ENCODE data around the gene PPP4R4.

PPP4R4 gene

GRCh38 chr14:94157197-94157596 is 16.9 kb upstream of the PPP4R4 start:
- Histone ChIP-seq H3K36me3 (ENCODE audit: control insufficient read depth, insufficient read depth, low read length) (no peaks in the 10 kb centered on the region), H3K27me3 (ENCODE audit: control insufficient read depth, insufficient read depth, low read length) (no peaks in the 10 kb centered on the region), H3K9ac (ENCODE audit: low read length) (no peak overlapping the region), H3K4me1 (ENCODE audit: control insufficient read depth, insufficient read depth, low read length) (no peaks in the 10 kb centered on the region), H3K27ac (ENCODE audit: low read depth, low read length) (no peak overlapping the region), H3K4me3 (ENCODE audit: low read length) (no peak overlapping the region)

DNA sequence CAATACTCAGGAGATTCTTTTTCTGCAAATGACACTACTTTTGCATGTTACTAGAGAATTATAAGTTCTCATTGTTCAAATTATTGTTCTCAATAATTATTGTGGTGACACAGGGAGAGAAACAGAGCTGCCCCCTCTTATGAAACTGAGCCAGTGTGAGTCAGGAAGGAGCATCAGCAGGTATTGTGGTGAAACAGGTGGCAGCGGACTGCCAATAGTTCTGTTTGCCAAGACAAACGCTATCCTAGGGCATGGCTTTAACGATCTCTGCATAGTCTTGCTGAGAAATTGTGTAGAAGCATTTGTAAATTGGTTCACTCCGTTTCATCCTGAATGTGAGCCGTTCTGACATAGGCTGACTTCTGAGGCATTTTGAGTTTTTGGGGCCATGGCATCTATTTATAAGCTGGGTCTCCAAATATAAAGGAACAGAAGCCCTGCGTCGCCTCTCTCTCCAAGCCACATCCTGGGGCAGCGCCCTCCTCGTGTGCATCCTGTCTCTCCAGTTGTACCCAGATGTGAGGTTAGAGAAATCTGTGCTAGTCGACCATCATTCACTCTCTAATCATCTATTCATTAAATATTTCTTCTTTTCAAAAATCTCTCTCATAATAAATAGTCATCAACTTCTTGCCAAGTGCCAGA is 15.8 kb upstream of the PPP4R4 start:
- Histone ChIP-seq H3K27me3 (ENCODE audit: control insufficient read depth, insufficient read depth, low read length) (no peaks in the 10 kb centered on the region), H3K4me3 (ENCODE audit: low read length) (no peak overlapping the region), H3K9ac (ENCODE audit: low read length) (no peak overlapping the region), H3K4me1 (ENCODE audit: control insufficient read depth, insufficient read depth, low read length) (no peaks in the 10 kb centered on the region), H3K27ac (ENCODE audit: low read depth, low read length) (no peak overlapping the region), H3K36me3 (ENCODE audit: control insufficient read depth, insufficient read depth, low read length) (no peaks in the 10 kb centered on the region)

DNA sequence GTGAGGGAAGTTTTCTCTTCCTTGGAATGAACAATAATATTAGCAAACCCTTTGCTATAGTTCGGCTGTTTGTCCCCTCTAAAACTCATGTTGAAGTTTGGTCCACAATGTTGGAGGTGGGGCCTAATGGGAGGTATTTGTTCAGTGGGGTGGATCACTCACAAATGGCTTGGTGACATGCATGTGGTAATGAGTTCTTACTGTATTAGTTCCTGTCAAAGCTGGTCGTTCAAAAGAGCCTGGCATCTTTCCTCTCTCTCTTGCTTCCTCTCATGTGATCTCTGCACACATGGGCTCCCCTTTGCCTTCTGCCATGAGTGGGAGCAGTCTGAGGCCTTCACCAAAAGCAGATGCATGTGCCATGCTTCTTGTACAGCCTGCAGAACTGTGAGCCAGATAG is 13.1 kb upstream of the PPP4R4 start:
- Histone ChIP-seq H3K4me1 (ENCODE audit: control insufficient read depth, insufficient read depth, low read length) (no peaks in the 10 kb centered on the region), H3K36me3 (ENCODE audit: control insufficient read depth, insufficient read depth, low read length) (no peaks in the 10 kb centered on the region), H3K4me3 (ENCODE audit: low read length) (no peak overlapping the region), H3K27ac (ENCODE audit: low read depth, low read length) (no peak overlapping the region), H3K27me3 (ENCODE audit: control insufficient read depth, insufficient read depth, low read length) (no peaks in the 10 kb centered on the region), H3K9ac (ENCODE audit: low read length) (no peak overlapping the region)

DNA sequence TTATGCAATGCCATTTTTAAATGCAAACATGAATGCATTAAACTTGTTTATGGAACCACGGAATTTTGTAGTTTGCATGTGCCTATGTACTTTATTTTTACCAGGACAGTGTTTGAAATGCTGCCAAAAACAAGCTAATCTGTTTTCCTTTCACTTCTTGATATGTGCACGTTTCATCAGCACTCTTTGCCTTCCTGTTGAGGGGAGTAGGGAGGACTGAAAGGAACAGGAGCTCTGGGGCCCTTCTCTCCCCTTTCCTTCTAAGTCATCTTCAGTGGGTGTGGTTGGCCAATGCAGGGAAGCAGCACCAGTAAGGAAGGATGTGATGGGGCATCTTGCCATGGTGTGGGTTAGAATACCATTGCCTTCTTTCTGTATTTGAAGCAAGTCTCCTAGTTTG is 12.1 kb upstream of the PPP4R4 start:
- Histone ChIP-seq H3K27ac (ENCODE audit: low read depth, low read length) (no peak overlapping the region), H3K4me1 (ENCODE audit: control insufficient read depth, insufficient read depth, low read length) (no peaks in the 10 kb centered on the region), H3K9ac (ENCODE audit: low read length) (no peak overlapping the region), H3K4me3 (ENCODE audit: low read length) (no peak overlapping the region), H3K27me3 (ENCODE audit: control insufficient read depth, insufficient read depth, low read length) (no peaks in the 10 kb centered on the region), H3K36me3 (ENCODE audit: control insufficient read depth, insufficient read depth, low read length) (no peaks in the 10 kb centered on the region)

DNA sequence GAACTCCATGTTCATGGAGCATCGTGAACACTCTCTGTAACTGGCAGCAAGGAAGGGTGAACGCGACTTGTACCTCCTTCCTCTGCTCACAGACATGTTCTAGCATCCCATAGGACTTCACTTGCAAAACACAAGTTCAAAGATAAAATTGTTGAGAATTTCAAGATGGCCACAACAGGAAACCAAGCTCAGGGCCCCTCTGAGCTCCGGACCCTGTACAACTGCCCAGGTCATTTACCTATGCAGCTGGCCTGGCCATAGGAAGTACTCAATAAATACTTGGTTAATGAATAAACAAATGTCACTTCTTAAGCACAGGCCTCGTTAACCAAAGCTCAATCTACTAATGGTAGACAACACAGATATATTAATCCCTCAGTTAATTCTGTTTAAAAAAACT is 11.7 kb upstream of the PPP4R4 start:
- Histone ChIP-seq H3K27ac (ENCODE audit: low read depth, low read length) (no peak overlapping the region), H3K4me1 (ENCODE audit: control insufficient read depth, insufficient read depth, low read length) (no peaks in the 10 kb centered on the region), H3K36me3 (ENCODE audit: control insufficient read depth, insufficient read depth, low read length) (no peaks in the 10 kb centered on the region), H3K4me3 (ENCODE audit: low read length) (no peak overlapping the region), H3K9ac (ENCODE audit: low read length) (no peak overlapping the region), H3K27me3 (ENCODE audit: control insufficient read depth, insufficient read depth, low read length) (no peaks in the 10 kb centered on the region)

- Histone ChIP-seq H3K27ac (ENCODE audit: low read depth, low read length) (no peak overlapping the region), H3K36me3 (ENCODE audit: control insufficient read depth, insufficient read depth, low read length) (no peaks in the 10 kb centered on the region)
These were observed 10.3 kb upstream of the PPP4R4 start for GRCh38 chr14:94163796-94164195.

DNA sequence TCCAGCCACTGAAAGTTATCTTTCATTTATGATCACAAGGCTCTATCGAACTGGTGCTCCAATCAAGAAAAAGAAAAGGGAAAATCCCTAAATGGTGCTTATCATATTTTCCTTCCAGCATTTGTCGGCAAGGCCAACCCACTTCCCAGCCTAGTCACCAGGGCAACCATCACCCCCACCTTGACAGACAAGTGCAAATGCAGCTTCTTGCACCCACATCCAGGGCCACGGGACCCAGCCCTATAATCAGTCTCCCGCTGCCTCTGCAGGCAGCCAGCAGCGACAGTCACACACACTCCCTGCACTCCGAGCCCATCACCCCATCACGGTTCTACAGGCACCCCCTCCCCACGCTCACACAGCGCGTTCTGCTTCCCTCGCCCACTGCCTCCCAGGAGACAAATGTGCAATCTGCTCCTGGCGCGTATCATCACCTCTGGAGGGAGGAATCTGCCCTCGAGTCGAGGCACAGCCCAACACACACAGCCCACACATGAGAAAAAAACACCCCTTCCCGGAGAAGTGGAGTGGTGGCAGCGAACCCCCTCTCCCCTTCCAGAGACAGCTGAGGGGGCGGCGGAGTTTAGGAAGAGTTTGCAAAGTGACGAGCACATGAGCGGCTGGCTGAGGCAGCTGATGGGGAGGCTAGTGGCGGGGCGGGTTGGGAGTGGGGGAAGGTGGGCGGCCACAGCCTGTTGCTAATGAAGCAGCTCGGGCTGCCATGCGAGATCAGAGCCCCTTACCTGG is 9.3 kb upstream of the PPP4R4 start:
- no peak overlapping the region for H3K27ac ChIP-seq (ENCODE audit: low read depth, low read length)
- no peaks in the 10 kb centered on the region for H3K27me3 ChIP-seq (ENCODE audit: control insufficient read depth, insufficient read depth, low read length)
- H3K4me1 ChIP-seq (ENCODE audit: control insufficient read depth, insufficient read depth, low read length) = no peaks in the 10 kb centered on the region
- no peak overlapping the region for H3K4me3 ChIP-seq (ENCODE audit: low read length)
- no peaks in the 10 kb centered on the region for H3K36me3 ChIP-seq (ENCODE audit: control insufficient read depth, insufficient read depth, low read length)
- H3K9ac ChIP-seq (ENCODE audit: low read length) = no peak overlapping the region

More at GRCh38 chr14:94163796-94164195, 10.3 kb upstream of the PPP4R4 start:
- H3K4me3 ChIP-seq (ENCODE audit: low read length) = no peak overlapping the region
- no peak overlapping the region for H3K9ac ChIP-seq (ENCODE audit: low read length)
- no peaks in the 10 kb centered on the region for H3K4me1 ChIP-seq (ENCODE audit: control insufficient read depth, insufficient read depth, low read length)
- no peaks in the 10 kb centered on the region for H3K27me3 ChIP-seq (ENCODE audit: control insufficient read depth, insufficient read depth, low read length)

- H3K4me3 ChIP-seq (ENCODE audit: low read length) = no peak overlapping the region
- no peaks in the 10 kb centered on the region for H3K36me3 ChIP-seq (ENCODE audit: control insufficient read depth, insufficient read depth, low read length)
- no peak overlapping the region for H3K27ac ChIP-seq (ENCODE audit: low read depth, low read length)
- H3K27me3 ChIP-seq (ENCODE audit: control insufficient read depth, insufficient read depth, low read length) = no peaks in the 10 kb centered on the region
- H3K9ac ChIP-seq (ENCODE audit: low read length) = no peak overlapping the region
- no peaks in the 10 kb centered on the region for H3K4me1 ChIP-seq (ENCODE audit: control insufficient read depth, insufficient read depth, low read length)
These were observed 8.4 kb upstream of the PPP4R4 start for GRCh38 chr14:94165744-94166143.

DNA sequence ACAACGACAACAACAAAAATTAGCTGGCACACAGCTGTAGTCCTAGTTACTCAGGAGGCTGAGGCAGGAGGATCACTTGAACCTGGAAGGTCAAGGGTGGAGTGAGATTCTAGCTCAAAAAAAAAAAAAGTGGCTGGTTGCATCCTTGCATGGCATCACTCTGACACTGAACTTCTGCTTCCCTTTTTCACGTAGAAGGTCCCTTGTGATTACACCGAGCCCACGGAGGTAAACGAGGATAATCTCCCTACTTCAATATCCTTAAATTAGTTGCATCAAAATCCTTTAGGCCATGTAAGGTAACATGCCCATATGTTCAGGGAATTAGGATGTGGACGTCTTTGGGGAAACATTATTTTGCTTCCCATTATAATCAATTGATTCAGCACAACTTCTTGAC is 4.0 kb upstream of the PPP4R4 start:
- no peaks in the 10 kb centered on the region for H3K36me3 ChIP-seq (ENCODE audit: control insufficient read depth, insufficient read depth, low read length)

GRCh38 chr14:94171208-94171607 is 2.9 kb upstream of the PPP4R4 start:
- Histone ChIP-seq H3K36me3 (ENCODE audit: control insufficient read depth, insufficient read depth, low read length) (no peaks in the 10 kb centered on the region), H3K9ac (ENCODE audit: low read length) (no peak overlapping the region), H3K4me3 (ENCODE audit: low read length) (no peak overlapping the region), H3K4me1 (ENCODE audit: control insufficient read depth, insufficient read depth, low read length) (no peaks in the 10 kb centered on the region), H3K27ac (ENCODE audit: low read depth, low read length) (no peak overlapping the region), H3K27me3 (ENCODE audit: control insufficient read depth, insufficient read depth, low read length) (no peaks in the 10 kb centered on the region)

More for the DNA sequence above, 4.0 kb upstream of the PPP4R4 start:
- Histone ChIP-seq H3K9ac (ENCODE audit: low read length) (no peak overlapping the region), H3K27ac (ENCODE audit: low read depth, low read length) (no peak overlapping the region), H3K4me1 (ENCODE audit: control insufficient read depth, insufficient read depth, low read length) (no peaks in the 10 kb centered on the region), H3K4me3 (ENCODE audit: low read length) (no peak overlapping the region), H3K27me3 (ENCODE audit: control insufficient read depth, insufficient read depth, low read length) (no peaks in the 10 kb centered on the region)

GRCh38 chr14:94172545-94172944 is 1.6 kb upstream of the PPP4R4 start:
- Histone ChIP-seq H3K9ac (ENCODE audit: low read length) (no peak overlapping the region), H3K4me3 (ENCODE audit: low read length) (no peak overlapping the region), H3K27me3 (ENCODE audit: control insufficient read depth, insufficient read depth, low read length) (no peaks in the 10 kb centered on the region), H3K27ac (ENCODE audit: low read depth, low read length) (no peak overlapping the region), H3K4me1 (ENCODE audit: control insufficient read depth, insufficient read depth, low read length) (no peaks in the 10 kb centered on the region), H3K36me3 (ENCODE audit: control insufficient read depth, insufficient read depth, low read length) (no peaks in the 10 kb centered on the region)

DNA sequence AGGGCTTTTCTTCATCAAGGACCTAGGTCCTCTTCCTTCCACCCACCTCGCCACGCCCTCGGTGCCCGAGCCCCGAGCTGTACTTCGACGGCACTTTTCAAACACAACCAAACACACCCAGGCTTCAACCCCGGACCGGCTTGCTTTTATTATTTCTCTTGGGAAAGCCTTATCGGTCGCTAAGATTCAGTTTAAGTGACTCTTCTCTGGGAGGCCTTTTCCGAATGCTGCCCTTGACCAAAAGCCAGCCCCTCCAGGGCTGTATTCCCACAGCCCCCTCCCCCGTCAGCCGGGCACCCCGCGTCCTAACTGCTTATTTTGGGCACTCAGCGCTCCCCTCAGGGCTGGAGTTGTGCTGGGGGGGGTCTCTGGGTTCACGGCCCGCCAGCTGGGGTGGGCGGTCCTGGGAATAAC is 644 bp upstream of the PPP4R4 start:
- H3K27me3 ChIP-seq (ENCODE audit: control insufficient read depth, insufficient read depth, low read length) = no peaks in the 10 kb centered on the region
- H3K9ac ChIP-seq (ENCODE audit: low read length) = peak overlapping the region; percentile 21
- H3K4me1 ChIP-seq (ENCODE audit: control insufficient read depth, insufficient read depth, low read length) = no peaks in the 10 kb centered on the region
- no peaks in the 10 kb centered on the region for H3K36me3 ChIP-seq (ENCODE audit: control insufficient read depth, insufficient read depth, low read length)
- no peak overlapping the region for H3K27ac ChIP-seq (ENCODE audit: low read depth, low read length)
- H3K4me3 ChIP-seq (ENCODE audit: low read length) = peak overlapping the region; percentile 71

GRCh38 chr14:94174604-94175010 is 485 bp downstream of the PPP4R4 start:
- Histone ChIP-seq H3K27me3 (ENCODE audit: control insufficient read depth, insufficient read depth, low read length) (no peaks in the 10 kb centered on the region), H3K9ac (ENCODE audit: low read length) (no peak overlapping the region), H3K4me3 (ENCODE audit: low read length) (peak overlapping the region; percentile 57), H3K27ac (ENCODE audit: low read depth, low read length) (no peak overlapping the region), H3K36me3 (ENCODE audit: control insufficient read depth, insufficient read depth, low read length) (no peaks in the 10 kb centered on the region), H3K4me1 (ENCODE audit: control insufficient read depth, insufficient read depth, low read length) (no peaks in the 10 kb centered on the region)
